Activated gamma-delta T cell (primary cell): Measurements from ENCODE around the gene GUK1.
A peak's percentile ranks its signal among the peaks of the same experiment; 100 is the strongest.
"Not testable (repeated sequence)": the region's sequence is repeated elsewhere in the genome, so short reads cannot be mapped to it uniquely, and the experiment has no call there.

Experiments used
- DNase-seq: peaks from one replicate; lab custom pipeline; 2025; lab: John Stamatoyannopoulos, UW

GUK1 gene

DNA sequence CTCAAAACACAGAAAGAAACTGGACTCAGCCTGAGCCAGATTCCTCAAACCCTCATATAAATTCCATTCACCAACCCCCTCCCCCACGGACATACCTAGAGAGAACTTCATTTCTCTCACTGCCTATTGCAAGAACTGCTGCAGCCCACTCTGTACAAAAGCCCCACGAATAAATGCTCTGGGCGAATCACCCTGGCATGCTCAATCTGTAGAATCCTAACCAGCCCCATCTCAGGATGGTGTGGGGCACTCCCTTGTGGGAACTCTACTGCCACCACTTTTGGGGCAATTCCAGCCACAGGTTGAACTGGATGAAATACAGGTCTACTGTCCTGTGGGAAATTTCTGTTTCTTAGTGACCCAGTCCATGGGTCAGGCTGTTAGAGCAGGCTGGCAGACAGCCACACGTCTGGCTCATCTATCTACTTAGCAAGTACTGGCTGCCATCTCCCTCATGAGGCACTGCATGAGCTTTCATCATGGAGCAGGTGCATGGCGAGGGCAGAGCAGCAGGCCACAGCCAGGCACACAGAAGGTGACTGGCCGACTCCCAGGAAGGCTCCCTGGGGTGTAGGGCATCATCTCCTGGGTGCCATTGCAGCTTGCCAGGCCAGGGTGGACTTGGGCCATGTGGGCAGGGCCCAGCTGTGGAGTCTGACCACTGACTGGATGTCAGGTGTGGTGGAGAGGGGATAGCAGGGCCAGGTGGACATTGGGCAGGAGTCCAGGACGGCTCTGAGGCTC is 35.4 kb upstream of the GUK1 start:
- no peak for DNase-seq

DNA sequence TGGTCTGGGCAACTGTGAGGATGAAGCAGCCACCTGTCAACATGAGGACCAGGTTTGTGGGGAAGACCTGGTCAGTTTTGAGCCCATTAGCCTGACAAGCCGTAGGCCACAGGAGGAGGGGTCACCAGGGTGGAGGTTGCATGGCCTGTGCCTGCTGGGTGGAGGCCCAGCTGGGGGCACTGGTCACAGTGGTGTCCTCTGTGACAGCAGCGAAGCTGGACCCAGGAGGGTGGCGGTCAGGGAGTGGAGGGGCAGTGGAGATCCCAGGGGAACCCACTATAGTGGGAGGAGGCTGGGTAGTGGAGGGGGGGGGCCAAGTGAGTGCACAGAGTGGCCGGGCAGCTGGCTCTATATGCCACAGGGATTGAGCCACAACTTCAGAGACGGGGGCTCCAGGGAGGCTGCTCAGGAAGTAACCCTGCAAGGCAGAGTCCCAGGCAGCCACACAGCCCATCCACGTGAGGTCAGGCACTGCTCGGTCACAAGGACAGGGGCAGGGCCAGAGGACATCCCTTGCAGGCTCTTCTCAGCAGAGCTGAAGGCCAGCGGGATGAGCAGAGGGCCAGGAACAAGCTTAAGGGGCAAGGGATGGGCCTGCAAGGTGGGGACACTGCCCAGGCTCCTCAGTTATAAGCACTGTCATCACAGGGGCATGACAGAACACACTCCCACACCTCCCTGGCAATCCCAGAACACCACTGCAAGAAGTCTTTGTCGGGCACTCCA is 34.6 kb upstream of the GUK1 start:
- no peak for DNase-seq

DNA sequence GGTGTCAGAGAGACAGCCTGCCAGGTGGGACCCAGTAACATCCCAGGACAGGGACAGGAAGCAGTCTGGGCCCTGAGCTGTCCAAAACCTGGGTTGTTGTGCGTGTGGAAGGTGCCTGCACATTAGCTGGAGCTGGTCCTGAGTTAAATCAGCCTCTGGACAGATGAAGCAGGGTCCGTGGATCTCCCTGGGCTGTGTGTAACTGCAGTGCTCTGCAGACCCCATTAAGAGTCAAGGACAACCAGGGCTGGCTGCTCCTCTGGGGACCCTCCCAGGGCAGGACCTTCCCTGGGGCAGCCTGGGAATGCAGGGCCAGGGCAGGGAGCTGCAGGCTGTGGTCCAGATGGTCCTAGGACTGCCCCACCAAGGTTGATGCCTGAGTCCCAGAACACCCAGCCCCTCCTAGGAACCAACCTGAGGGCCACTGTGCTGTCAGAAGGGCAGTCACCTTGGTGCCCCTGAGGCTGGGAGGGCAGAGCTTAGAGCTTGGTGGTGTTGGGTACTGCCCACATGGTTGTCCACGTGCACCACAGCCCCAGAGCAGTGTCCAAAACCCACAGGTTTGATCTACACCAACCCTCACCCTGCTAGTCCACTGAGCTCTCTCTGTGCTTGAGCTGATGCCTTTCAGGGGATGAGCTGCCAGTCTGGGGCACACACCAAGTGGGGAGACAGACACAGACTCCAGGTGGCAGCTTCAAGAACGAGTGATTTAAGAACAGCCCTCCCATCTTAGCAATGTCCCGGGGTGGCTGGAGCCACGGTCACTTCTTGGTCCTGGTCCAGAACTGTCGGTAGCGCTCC is 33.9 kb upstream of the GUK1 start:
- no peak for DNase-seq

DNA sequence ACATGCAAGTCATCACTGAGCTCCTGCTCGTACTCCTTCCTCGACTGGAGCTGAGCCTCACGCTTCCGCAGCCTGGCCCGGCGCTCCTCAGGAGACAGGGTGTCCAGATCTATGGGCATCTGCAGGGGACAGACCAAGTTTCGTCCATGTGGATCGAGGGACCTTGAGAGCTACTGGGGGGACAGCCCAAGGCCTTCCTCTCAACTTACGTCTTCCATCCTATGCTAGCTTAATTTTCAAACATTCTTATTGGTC is 33.4 kb upstream of the GUK1 start:
- DNase-seq, result no peak

DNA sequence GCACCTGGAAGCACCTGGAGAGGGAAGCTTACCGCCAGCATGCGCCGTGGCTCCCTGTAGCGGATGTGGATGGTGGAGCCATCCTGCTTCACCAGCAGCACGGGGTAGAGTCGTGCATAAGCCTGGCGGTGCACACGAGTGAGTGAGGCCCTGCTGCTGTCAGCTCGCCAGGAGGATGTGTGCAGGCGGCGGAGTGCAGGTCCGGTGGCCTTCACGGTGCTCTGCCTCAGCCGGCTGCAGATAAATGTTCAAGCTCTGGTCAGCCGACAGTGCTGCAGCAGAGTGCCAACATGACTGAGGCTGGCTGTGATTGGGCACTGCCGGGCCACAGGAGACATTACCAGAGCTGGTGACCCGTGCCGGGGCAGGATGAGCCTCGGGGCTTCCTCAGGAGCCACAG is 32.4 kb upstream of the GUK1 start:
- no peak for DNase-seq

DNA sequence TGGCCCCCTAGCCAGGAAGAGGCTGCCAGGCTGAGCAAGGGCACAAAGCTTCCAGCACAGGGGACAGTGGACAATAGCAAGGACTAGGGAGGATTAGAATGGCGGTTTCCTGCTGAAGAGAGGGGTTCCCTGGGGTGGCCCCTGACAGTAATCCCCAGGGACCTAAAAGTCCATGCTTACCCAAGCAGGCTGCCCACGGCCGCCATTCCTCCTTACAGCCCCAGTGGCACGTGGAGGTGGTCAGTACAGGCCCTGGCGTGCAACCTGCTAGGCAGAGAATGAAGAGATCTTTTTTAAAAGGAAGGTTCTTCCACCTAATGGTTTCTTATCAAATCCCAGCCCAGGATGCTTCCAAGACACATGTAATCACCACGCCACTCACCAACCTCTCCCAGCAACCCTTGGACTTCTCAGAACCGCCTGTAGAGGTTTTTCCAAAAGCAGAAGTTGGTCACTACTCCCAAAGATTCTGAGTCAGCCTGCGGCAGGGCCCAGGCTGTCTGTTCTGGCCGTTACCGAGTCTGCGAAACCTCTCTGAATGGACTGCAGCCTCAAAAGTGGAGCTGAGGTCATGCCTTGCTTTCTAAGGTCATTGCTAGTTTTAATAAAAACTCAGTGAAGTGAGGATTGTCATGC is 31.9 kb upstream of the GUK1 start:
- no peak for DNase-seq

DNA sequence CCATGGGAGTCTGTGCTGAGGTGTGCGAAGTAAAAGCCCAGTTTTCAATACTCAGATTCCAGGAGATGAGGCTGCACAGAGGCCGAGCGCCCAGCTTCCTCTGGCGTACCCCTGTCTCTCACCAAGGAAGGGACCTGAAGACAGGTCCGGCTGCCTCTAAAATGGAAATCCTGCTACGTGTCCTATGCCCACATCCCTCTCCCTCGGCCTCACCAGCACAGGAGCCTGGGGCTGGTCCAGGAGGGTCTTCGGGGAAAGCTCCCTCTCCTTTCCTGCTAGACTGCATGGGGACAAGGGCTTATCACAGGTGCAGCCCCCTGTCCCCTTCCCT is 31.4 kb upstream of the GUK1 start:
- DNase-seq, result no peak

DNA sequence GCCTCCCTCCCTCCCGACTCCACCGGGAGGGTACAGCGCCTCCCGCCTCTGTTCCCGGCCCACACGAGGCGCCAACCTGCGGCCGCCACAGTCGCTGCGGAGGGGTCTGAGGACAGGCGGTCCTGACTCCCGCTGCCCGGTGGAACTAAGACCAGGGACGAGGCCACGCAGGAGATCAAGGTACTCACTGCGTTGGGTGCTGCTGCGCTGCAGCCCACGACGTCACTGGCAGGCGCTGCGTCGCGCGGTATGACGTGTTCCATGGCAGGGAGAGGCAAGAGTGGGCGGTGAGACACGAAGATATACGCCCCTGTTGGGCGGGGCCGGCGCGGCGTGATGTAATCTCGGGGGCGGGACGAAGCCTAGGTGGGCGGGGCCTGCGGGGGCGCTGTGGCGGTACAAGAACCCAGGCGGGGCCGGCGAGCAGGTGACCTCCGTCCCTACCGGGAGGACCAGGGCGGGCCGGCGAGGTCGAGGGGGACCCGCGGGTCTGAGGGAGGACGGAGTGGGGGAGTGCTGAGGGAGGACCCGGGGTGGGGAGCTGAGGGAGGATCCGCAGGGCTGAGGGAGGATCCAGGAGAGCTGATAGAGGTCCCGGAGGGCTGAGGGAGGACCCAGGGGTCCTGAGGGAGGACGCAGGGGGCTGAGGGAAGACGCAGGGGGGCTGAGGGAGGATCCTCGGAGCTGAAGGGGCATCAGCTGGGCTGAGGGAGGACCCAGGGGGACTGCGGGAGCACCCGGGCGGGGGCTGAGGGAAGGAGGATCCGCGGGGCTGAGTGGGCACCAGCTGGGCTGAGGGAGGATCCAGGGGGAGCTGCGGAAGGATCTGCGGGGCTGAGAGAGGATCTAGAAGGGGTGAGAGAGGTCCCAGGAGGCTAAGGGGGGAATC is 30.8 kb upstream of the GUK1 start, which contains the start of gene MRPL55:
Gene MRPL55, minus strand, starts transcription at position 227 of the 889 bp plus-strand sequence. CDS start 1,039 bp downstream, outside the sequence.
- DNase-seq, result peak; percentile 99

DNA sequence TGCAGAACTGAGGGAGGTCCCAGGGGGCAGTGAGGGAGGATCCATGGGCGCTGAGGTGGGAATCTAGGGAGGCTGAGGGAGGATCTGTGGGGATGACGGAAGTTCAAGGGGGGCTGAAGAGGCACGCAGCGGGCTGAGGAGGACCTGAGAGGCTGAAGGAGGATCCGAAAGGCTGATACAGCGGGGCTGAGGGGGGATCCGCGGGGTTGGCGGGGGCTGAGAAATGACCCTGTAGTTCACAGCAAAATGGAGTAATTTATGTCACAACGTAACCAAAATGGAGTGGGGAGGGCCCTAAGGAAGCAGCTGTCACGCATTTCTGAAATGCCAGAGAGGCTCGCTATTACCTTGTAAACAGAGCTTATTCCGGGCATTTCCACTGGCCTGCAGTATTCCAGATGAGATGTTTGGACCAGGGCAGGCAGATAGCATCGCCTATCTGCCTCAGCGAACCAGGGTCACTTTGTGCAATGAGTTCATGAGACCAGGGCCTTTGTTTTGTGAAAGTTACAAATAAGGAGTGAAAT is 30.1 kb upstream of the GUK1 start:
- DNase-seq, result no peak

DNA sequence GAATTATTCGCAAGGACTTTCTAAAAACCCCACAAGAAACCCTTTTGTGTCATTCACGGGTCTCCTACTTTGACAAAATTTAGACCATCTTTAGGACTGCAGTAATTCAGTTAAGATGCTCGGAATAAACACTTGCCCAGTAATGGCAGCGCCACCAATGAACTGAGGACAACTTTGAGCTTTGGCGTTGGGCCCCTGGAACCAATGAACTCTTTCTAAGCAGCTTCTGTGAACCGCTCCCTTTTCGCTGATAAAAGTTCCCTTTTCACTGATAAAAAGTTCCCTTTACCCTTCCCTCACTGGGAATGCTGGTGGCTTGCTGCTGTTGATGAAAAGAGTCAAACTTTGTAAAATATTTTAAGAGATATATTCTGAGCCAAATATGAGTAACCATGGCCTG is 29.5 kb upstream of the GUK1 start:
- no peak for DNase-seq

DNA sequence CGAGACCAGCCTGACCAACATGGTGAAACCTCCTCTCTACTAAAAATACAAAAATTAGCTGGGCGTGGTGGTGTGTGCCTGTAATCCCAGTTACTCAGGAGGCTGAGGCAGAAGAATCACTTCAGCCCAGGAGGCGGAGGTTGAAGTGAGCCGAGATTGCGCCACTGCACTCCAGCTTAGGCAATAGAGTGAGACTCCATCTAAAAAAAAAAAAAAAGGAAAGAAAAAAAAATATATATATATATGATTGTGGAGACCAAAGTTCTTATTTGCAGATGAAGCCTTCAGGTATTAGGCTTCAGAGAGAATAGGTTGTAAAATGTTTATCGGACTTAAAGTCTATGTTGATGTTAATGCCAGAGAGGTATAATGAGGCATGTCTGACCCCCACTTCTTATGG is 28.8 kb upstream of the GUK1 start:
- DNase-seq, result not testable (repeated sequence)

DNA sequence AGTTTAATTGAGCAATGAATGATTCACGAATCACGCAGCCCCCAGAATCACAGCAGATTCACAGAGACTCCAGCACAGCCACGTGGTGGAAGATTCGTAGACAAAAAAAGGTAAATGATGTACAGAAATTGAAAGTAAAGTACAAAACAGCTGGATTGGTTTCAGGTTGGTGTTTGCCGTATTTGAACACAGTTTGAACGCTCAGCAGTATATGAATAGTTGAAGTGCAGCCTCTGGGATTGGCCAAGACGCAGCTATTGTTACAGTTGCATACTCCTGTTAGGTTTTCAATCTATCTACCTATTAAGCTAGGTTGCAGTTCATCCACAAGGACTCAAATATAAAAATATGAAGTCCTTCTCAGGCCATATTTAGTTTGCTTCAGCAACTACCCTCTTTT is 27.9 kb upstream of the GUK1 start:
- no peak for DNase-seq

DNA sequence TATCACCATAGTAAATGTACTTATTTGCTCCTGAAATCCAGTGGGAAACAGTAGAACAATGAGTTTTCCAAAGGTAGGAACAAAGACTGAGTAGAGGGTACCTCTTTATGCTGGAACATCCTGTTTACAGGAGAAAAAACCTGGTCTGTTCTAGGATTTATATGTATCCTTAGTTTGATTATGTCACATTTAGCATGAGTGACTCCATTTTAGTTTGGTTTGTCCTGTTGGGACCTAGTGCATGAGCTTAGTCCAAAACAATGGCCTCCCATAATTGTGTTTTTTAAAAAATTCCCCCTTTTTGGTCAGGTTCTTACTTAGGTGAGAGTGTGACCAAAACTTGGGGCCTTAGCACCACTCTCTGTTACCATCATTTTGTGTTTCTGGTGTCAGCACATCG is 27.5 kb upstream of the GUK1 start:
- DNase-seq, result no peak

DNA sequence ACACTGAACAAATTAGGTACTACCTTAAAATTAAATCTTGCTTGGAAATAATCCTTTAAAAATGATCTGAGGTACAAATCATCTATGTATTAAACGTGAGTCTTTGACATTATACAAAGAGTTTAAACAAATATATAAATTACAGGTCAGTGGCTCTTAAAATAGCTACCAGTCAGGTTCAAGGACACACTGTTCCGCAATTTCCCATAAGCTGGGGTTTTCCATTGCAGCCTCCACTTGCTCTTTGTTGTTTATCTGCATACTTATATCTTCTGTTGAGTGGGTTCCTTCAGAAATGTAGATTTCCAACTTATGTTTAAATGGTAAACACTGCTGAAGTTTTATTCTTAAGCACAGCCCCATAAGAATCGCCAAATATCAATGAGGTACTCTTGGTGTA is 25.3 kb upstream of the GUK1 start:
- no peak for DNase-seq

DNA sequence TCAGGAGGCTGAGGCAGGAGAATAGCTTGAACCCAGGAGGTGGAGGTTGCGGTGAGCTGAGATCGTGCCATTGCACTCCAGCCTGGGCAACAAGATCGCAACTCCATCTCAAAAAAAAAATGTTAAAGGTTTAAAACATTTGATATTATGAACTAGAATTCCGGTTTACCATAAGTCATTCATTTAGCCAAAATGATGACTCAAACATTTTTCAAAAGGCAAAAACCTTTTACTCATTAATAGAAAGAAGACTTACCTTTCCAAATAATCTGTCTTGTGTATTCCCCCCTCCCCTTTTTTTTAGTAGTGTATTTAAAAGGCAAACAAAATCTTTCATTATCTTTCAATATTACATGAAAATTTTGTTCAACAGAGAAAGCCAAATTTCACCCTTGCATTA is 22.7 kb upstream of the GUK1 start:
- DNase-seq, result no peak

DNA sequence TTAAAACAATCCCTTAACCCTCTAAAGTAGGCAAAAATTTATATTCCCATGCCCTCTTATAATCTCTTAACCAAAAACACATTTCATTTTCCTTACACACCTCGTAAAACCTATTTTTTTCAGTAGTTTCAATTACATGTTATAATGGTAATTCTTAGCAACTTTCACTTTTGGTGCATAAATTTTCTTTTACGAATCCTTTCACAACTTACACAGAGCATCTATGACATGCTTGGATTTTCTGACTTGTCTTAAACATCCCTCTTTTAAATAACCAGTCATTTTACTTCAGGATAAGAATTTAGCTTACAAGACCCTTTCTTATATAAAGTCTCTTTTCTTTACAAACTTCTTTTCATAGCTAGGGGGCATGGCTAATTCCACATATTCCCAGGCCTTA is 22.0 kb upstream of the GUK1 start:
- no peak for DNase-seq

DNA sequence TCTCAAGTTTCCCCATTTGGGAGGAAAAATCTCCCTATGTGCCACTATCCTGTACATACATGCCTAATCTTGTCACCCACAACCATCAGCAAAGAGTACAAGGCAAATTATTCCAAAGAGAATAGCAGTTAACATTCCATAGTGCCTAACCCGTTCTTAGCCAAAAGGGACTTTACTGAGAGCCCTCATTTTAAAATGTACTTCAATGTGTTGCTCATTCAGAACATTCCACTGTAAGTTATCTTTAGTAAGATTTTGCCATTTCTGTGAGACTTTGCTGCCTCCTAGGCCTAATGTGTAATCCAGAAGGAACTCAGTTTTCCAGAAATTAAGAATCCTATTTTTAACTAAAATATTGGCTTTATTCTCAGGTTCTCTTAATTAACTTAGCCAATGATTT is 19.7 kb upstream of the GUK1 start:
- no peak for DNase-seq

DNA sequence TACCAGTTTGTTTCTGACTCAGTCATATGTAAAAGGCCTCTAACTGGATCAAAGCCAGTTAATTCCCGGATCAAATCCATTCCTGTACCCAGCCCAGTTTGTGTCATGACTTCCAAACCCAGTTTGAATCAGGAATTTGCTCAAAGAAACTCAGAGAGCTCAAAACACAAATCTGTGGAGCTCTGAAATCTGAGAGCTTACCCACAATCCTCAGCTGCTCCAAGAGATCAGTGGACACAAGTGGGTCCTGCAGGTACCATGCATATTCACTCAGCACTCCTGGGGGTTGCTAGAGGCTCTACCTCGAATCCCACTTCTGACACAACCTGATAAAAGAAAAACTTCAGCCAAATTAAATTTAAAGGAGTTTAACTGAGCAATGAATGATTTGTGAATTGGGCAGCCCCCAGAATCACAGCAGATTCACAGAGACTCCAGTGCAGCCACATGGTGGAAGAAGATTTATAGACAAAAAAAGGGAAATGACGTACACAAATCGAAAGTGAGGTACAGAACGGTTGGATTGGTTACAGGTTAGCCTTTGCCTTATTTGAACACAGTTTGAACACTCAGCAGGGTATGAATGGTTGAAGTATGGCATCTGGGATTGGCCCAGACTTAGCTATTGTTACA is 19.1 kb upstream of the GUK1 start:
- DNase-seq, result no peak

DNA sequence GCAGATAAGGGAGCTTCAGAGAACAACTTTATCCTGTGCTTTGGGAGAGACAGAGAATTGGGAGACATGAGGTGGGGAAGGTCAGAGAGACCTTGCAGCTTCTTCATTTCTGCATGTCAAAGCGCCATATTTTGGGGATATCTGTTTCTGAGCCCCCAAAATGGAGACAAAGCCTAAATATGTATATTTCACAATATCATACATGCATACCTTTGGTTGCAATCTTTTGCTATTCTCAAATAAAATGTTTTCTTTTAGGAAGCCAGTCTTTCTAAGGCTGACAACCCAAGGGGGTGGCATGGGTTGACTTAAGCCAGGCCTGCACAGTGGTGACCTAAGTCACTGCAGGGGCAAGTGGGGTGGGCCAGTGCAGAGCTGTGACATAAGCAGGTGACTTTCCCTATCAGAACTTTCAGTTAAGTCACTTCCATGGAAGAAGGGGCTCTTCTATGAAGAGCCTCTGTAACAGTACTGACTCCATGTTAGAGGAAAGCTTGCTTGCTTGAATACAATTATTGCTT is 17.1 kb upstream of the GUK1 start:
- DNase-seq, result no peak

DNA sequence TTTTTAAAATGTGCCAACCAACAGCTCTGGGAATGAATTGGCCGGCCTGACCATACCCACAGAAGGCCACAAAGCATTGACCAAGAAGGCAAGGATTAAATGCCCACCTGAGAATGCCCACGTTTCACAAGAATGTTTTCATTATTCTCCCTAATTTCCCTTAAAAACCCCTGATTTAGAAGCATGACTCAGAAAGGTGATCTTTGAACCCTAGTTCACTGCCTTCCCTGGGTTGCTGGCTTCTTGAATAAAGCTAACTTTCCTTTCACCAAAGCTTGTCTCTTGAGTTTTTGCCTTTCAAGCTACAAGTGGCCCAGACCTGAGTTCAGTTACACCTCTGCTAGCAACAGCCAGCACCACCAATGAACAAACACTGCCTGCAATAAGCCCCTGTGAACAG is 16.6 kb upstream of the GUK1 start:
- DNase-seq, result no peak

DNA sequence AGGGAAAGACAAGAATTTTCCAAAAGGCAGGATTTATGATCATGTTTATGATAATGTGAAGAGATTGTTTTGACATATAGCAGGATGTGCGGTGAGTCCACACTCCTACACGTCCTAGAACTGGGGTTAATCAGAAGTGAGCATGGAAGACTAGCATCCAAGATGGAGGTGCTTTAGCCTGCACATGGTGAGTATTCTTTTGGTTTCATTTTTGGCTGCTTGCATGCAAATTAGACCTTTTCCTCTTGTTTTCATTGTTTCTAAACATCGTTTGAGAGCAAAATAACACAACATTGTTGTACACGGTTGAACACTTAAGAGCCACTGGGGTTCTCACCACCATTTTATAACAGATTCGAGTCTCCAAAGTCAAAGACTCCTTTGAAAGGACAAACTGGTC is 14.9 kb upstream of the GUK1 start:
- no peak for DNase-seq
